AG09319 (cell line): ENCODE data around the gene PATL1.

Experiments used
- DNase-seq: peaks from one replicate; pipeline ENCODE4 v3.0.0-alpha.2; 2010; ENCODE audit warnings: low read depth; ENCODE audit errors: extremely low read depth
- TF ChIP-seq, protein P1 (sequence below): IDR thresholded peaks from 2 replicates; pipeline ENCODE4 v1.5.1; 2011; ENCODE audit warnings: low read depth, mild to moderate bottlenecking, inconsistent platforms, low read length, moderate library complexity

The PATL1 gene

DNA sequence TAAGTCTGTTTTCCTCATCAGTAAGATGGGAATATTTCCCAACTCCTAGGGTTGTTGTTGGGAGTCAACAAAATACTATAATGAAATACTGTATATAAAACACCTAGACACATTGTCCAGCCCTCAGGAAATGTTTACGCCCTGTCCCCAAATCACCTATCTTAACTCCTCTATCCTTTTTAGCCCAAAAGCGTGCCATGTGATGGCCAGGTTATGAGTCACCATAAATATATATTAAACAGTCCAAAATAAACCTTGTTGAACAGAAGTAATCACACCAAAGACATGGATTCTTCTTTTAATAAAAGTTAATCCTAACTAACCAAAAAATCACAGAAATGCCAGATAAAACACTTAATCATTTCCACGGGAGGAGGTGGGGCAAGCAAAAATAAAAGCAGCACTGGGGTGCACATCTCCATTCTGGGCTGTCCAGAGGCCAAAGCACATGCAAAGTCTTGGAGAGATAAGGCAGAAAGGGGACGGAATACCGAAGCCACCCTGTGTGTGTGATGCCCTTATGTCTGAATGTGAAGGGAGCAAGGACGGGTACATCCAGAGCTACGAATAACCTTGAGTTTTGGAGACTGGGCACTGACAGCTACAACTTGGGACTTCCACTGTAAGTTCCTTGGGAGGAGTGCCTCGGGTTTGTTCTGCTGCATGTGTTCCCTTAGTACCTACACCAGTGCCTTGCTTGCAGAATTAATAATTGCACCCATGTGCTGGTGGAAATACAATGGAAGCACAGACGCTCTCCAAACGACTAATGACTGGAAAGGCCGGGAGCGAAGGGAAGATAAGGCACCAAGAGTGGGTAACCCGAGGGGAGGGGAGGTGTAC lies 54.3 kb downstream of the PATL1 start:
- TF ChIP-seq, protein P1, sequence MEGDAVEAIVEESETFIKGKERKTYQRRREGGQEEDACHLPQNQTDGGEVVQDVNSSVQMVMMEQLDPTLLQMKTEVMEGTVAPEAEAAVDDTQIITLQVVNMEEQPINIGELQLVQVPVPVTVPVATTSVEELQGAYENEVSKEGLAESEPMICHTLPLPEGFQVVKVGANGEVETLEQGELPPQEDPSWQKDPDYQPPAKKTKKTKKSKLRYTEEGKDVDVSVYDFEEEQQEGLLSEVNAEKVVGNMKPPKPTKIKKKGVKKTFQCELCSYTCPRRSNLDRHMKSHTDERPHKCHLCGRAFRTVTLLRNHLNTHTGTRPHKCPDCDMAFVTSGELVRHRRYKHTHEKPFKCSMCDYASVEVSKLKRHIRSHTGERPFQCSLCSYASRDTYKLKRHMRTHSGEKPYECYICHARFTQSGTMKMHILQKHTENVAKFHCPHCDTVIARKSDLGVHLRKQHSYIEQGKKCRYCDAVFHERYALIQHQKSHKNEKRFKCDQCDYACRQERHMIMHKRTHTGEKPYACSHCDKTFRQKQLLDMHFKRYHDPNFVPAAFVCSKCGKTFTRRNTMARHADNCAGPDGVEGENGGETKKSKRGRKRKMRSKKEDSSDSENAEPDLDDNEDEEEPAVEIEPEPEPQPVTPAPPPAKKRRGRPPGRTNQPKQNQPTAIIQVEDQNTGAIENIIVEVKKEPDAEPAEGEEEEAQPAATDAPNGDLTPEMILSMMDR: no peak
- no peak for DNase-seq

DNA sequence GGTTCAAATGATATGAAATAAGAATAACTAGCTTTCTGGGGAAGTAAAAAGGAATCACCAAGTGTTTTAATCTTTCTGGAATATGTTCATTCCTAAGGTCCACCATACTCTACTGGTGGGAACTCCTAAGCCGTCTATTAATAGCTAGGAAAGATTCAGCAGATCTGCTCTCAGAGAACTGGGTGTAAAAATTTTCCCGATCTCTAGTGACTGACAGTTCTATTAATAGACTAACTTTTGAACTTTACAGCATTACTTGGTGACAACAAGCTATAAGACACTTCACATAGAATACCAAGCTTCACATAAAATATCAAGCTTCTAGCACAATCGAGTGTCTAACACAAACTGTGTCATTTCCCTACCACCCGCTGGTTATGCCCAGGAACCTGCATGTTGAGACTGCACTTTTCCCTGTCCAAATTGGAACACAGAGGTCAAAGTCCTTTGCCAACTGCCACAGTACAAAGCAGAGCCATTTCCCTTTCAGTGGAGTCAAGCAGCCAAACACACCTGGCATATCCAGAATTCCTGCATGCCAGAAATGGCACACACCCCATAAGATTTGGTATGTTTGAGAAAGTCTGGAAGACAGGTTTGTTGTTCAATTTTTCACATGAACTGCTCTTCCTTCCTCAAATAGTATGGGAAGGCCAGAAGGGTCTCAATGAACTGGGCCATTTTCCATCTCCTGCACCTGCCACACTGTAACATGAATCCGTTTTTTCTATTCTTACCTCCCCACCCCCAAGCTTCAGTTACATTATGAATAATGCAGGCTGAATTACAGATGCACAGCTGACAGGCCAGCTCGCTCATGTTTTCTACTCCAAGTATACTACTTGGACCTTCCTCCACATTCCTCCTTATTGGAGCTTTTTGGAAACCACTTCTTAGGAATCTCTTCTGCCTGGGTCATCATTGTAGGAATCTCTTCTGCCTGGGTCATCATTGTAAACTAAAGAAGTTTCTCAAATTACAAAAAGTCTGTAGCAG lies 57.0 kb downstream of the PATL1 start:
- peak; percentile 7 for DNase-seq
- TF ChIP-seq, protein P1: no peak

DNA sequence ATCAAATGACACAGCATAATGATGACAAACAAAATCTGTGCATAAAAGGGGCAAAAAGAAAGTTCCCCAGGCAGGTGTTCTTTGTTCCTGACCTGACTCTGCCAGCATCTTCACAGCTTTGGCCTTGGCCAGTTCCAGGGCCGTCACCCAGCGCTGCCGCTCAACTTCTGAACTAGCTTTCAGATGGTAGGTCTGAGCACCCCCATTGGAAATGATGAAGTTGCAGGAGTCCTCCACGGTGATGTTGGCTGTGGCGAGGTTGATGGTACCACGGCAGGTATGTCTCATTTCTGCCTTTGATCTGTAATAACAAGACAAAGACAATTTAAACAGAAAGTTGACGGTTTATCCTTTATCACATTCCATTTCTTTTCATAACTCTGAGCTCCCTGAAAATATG lies 58.5 kb downstream of the PATL1 start:
- TF ChIP-seq, protein P1: no peak
- no peak for DNase-seq

DNA sequence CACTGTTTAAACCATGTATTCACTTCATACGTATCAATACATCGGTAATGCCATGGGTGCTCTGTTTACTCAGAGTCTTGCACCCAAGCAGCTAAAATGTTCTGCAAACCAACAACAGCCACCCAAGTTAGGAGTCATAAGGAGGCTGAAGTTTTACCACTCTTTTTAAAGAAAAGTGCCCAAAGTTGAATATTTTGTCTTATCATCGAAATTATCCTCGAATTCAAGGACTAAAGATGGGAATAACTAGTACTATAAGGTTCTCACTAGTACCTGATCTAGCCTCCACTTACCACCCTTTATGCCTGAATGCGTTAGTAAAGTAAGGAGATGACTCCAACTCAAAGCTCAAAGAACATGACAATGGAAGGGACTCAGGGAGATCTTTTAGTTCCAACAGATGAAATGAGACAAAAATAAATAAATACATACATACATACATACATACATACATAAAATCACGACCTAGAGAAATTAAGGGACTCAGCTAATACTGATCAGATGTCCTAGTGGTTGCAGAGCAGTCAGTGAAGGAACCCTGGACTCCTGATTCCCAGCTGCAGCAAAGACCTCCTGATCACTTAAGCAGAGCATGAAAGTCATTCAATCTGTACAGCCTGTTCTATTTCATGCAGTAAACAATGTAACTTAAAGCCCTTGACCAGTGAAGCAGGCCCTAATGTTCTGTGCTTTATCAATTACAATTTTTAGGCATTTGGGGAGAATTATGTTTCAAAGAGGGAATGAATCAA lies 61.0 kb downstream of the PATL1 start:
- TF ChIP-seq, protein P1: no peak

DNA sequence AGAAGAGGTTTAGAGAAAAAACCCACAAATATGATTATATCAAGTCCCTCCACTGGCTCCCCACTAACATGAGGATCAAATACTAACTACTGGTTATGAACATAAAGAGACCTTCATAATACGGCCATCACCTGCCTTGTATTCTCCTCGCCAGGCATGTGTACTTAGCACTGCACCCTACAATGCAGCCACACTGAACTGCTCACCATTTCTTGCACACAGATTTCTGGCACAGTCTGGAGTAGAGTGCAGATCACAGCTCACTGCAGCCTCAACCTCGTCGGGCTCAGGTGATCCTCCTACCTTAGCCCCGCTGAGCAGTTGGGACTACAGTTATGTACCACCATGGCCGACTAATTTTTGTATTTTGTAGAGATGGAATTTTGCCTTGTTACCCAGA lies 66.4 kb downstream of the PATL1 start:
- TF ChIP-seq, protein P1: no peak
- no peak for DNase-seq

More for the DNA sequence above, 61.0 kb downstream of the PATL1 start:
- no peak for DNase-seq

DNA sequence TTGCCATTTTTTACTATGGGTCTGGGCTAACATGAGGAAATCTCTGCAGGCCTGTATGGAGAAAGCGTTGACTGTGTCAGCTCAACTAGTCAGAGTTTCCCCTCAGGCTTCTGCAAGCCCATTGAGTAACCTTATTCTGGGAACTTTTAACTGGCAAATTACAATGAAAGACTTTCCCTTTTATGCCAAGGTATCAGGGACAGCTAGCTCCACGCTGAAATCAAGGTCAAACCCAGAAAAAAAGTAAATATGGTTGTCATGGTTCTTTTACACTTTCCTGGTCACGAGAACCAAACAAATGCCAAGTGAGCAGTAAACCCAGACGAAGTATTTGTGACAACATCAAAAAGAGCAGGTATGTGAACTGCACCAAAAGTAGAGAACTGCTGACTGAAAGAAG lies 67.0 kb downstream of the PATL1 start:
- no peak for DNase-seq
- TF ChIP-seq, protein P1: no peak
